GM18907 (cell line): ENCODE data around the gene CKS1B.

Source experiments
- ATAC-seq: cut with Tn5 transposase; IDR thresholded peaks from one replicate; pipeline ENCODE4 v1.9.1; 2021; ENCODE audit warnings: mild to moderate bottlenecking, moderate library complexity; ENCODE audit not compliant: unreplicated experiment

The CKS1B gene

GRCh38 chr1:154945160-154945961, 29.1 kb upstream of the CKS1B start:
- no peak for ATAC-seq

- no peak for ATAC-seq
Observed at GRCh38 chr1:154945962-154946850, 28.3 kb upstream of the CKS1B start.

- no peak for ATAC-seq
Observed at GRCh38 chr1:154948079-154948478, 26.4 kb upstream of the CKS1B start.

GRCh38 chr1:154951901-154952657, 22.4 kb upstream of the CKS1B start:
- ATAC-seq, result no peak

- no peak for ATAC-seq
Observed at GRCh38 chr1:154952664-154953063, 21.8 kb upstream of the CKS1B start.

GRCh38 chr1:154953611-154954038, 20.9 kb upstream of the CKS1B start:
- ATAC-seq, result no peak

- no peak for ATAC-seq
Observed at GRCh38 chr1:154954541-154954940, 19.9 kb upstream of the CKS1B start.

- no peak for ATAC-seq
Observed at GRCh38 chr1:154955039-154955717, 19.3 kb upstream of the CKS1B start.

- ATAC-seq, result peak; percentile 57
Observed at GRCh38 chr1:154955718-154956543, 18.6 kb upstream of the CKS1B start, which contains the start of gene PBXIP1. TSS of gene PBXIP1 (minus strand) at chr1:154956099. CDS start at chr1:154953721, 2,378 bp downstream.

- ATAC-seq, result no peak
Observed at GRCh38 chr1:154956544-154956941, 17.9 kb upstream of the CKS1B start.

GRCh38 chr1:154957091-154957657, 17.3 kb upstream of the CKS1B start:
- ATAC-seq, result no peak

- ATAC-seq, result no peak
Observed at GRCh38 chr1:154958036-154958435, 16.4 kb upstream of the CKS1B start.

- no peak for ATAC-seq
Observed at GRCh38 chr1:154958681-154959425, 15.6 kb upstream of the CKS1B start.

GRCh38 chr1:154959426-154959780, 15.1 kb upstream of the CKS1B start:
- ATAC-seq, result no peak

GRCh38 chr1:154960446-154961136, 13.9 kb upstream of the CKS1B start:
- ATAC-seq, result no peak

- ATAC-seq, result peak; percentile 77
Observed at GRCh38 chr1:154961207-154962155, 13.0 kb upstream of the CKS1B start, which contains the start of gene PYGO2. TSS of gene PYGO2 (minus strand) at chr1:154961782. CDS start at chr1:154961576, 206 bp downstream.
